ENCODE data around the gene ITGB5.
"Not testable (repeated sequence)": the region's sequence is repeated elsewhere in the genome, so short reads cannot be mapped to it uniquely, and the experiment has no call there.

The ITGB5 gene

DNA sequence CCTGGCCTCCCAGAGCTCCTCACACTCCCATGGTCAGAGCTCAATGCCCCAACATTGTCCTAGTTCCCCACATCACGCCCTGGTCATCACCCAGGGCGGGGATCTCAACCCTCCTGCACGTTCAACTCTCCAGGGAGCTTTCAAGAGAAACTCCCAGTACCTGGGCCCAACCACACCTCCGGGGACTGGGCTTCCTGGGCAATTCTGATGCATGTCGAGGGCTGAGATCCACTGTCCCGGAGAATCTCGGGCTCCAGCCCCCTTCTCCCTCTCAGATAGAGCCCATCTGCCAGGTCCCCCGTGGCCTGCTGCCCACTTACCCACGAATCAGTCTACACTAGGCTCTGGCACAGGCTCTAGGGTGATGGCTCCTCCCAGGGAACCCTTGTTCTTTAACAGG lies 117.7 kb downstream of the ITGB5 start:
- DNase-seq (ENCODE audit: low read depth) = no peak

DNA sequence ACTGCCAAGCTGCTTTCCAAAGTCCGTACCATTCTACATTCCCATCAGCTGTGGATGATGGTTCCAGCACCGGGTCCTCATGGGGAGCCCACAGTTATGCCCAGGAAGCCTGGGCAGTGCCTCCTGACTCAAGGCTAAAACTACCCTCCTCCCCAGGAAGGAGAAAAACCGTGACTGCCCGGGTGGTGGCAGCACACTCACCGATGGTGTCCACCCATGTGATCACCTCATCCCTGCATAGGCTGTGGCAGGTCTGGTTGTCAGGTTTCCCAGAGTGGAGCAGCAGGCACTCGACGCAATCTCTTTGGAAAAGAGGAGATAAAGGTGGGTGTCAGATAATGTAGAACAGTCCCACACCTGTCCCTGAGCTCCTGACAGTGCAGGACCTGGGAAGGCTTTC lies 118.4 kb downstream of the ITGB5 start:
- no peak for DNase-seq (ENCODE audit: low read depth)

DNA sequence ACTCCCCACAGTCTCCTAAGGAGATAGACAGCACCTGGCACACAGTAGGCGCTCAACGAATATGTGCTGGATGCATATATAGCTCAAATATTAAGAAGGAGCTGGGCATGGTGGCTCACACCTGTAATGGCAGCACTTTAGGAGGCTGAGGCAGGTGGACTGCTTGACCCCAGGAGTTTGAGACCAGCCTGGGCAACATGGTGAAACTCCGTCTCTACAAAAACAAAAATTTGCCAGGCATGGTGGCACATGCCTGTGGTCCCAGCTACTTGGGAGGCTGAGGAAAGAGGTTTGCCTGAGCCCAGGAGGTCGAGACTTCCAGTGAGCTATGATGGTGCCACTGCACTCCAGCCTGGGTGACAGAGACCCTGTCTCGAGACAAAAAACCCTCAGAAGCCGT lies 119.5 kb downstream of the ITGB5 start:
- DNase-seq (ENCODE audit: low read depth) = no peak

DNA sequence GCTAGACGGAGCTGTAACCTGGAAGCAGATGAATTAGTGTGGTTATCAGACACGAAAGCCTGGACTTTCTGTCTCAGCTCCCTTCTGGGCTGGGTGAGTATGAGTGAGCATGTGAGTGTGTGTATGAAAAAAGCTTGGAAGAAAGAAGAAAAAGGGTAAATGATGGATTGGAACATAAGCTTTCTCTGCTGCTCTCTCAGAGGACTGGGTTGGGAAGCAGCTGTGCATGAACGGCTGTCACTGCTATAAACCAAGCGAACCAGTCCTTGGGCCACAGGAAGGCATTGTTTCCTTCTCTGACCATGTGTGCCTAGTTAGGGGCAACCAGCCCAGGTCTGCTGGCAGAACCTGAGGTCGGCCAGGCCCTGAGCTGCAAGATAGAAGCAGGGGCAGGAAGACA lies 119.9 kb downstream of the ITGB5 start:
- DNase-seq (ENCODE audit: low read depth) = no peak

DNA sequence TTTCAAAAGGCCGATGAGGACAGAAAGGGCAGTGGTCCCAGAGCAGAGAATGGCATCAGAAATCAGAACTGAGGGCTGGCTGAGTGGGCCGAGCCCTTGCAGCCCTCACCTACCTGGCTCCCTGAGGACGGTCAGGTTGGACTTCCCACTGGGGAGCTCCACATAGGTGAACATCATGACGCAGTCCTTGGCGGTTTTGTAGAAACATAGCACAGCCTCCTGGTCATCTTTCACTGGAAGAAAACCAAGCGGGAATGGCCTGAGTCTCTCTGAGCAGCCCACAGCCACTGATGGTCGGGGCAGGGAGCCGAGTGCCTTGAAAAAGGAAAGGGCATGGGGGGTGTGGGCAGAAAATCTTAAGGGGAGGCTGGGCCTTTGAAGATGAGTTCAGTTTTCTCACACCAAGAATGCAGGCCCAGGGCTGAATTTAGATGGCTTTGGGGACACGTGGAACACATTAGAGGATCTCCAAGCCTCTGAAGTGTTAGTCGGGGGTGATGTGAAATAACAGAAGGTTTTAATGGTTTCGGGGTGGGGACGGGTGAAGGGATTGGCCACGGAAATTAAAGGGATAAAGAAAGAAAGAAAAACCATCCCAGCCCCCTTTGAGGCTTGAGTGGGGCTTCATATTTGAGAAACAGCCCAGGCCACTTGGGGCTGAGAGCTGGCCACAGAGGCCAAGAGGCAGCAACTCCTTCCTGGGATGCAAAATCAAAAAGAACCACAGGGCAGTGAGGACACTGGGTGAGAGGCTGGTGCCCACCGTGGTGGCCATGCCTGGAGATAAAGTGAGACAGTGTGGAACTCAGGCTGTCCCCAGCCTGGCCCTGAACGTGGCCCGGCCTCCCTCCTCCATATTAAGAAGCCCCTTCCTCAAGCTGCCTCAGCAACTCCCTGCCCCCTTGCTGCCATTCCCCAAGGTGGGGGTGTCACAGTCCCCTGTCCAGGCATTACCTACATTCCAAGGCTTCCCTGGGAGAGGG lies 120.8 kb downstream of the ITGB5 start:
- no peak for DNase-seq (ENCODE audit: low read depth)

DNA sequence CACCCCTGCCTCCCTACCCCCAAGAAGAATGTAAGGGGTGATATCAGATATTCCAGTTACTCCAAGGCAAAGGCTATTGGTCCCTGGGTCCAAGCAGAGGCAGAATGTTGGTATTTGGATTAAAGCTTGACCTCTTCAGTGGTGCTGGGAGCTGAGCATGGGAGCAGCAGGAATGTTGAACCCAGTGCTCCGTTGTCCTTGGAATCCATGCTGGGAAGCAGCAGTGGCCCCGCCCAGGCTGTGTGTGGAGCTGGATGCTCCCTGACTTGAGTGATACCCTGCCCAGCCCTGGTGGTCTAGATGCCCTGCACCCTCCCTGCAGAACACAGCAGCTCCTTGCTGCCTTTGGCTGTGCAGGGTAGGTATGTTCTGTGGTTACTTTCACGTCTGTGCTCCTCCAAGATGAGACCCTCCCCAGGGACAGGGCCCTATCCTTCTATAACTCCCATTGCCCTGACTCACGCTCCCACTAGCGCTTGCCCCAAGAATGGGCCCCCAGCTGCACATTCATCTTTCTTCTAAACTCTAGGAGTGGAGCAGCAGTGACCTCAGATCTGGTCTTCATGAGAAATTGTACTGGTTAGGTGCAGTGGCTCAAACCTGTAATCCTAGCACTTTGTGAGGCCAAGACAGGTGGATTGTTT lies 121.8 kb downstream of the ITGB5 start:
- DNase-seq (ENCODE audit: low read depth) = no peak

DNA sequence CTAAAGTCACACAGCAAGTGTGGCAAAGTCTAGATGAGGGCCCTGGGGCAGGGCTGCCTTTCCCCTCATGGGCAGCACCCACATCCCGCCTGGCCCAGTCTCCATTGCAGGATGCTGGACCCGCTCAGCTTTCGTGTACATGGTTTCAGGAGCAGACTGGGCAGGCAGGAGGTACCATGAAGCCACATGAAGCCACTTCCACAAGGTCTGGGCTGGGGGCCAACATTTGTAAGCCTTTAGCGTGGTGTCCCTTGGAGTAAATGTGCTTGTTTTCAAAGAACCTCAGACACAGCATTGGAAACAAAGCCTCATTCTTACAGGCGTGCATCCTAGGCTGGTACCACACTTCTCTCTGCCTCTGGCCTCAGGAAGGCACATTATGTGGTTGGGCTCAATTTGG lies 122.4 kb downstream of the ITGB5 start:
- no peak for DNase-seq (ENCODE audit: low read depth)

DNA sequence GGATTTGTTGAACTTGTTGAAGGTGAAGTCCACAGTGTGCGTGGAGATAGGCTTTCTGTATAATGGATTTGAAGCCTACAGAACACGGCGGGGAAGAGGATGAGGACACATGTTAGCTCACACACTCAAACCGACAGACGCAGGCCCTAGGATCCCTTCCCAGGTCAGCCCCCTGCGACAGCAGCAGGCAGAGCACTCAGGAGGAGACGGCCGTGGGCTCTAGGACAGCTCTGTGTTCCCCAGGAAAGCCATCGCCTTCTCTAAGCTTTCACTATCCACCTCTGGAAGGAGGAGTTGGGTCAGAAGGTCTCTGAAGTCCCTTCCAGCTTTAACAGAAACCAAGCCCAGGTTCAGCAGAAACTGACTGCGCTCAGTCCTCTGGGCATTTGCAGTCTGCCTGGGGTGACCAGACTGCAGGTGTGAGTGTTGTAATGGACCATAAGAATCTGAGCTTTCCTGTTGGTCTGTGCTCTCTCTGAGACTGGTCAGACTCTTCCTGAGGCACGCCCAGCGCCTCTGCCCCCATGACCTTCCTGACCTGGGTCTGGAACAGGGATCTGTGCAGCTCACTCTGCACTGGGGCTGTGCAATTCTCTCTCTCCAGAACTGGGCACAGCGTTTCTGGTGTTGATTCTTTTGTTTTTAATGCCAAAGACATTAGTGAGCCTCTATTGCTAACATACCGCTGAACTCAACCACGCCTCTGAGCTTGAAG lies 123.4 kb downstream of the ITGB5 start:
- no peak for DNase-seq (ENCODE audit: low read depth)

DNA sequence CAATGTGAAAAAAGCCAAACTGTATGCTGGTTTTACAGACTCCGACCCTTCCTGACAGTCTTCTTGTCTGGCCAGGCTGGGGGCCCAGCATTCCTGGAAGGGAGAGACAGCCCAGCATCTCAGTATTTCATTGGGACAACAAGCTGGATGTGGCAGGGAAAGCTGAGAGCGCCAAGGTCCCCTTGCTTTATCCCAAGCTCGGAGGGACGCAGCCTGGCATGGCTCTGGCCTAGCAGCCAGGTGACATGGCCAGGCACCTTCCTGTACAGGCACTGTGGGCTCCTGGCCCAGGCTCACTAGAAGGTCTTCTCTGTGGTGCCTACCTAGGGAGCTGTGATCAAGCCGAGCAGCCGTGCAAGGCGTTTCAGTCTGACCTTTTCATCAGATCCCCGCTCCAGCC lies 124.0 kb downstream of the ITGB5 start:
- no peak for DNase-seq (ENCODE audit: low read depth)

DNA sequence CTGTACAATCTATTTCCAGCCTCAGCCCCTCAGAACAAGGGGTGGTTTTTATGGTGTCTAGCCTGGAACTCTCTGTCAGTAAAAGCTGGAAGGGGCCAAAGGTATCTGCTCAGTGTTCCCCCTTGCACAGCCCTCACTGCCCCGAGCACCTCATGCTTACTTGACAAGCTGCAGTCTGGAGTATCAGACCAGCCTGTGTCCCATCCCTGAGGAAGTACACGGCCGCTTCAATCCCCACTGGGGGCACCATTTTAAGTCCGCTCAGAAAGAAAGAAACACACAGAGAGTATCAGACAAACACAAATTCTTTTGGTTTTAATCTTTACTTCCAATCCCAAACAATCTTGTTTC lies 124.5 kb downstream of the ITGB5 start:
- no peak for DNase-seq (ENCODE audit: low read depth)

DNA sequence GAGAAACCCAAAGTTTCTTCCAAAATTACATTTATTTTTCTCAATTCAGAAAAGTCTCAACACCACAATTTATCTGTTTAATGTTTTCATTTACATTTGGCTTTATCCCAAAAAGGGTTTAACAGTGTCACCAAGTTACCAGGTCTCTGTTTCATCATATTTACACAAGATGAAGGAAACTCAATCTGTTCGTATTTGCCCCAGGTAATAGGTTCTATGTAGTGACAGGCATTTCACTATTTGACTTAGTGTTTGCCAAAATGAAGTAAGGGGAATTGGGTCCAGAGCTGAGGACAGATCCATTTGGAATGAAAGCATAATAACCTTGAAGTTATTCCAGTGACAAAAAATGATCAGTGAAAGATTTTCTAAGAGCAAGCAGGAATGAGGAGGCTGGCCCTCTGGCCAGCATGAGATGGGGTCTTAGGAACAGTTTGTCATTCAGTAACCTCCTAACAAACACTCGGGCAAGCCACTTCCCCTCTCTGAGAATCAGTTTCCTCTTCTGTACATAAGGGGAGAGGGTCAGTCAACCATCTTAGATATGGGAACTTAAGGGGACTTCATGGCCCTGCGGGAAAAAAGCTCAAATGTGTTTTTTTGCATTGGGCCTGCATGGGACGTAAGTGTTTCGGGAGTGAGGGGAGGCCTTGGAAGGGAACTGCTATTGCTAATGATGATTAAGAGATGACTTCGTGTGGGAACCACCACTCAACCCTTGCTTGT lies 125.1 kb downstream of the ITGB5 start:
- no peak for DNase-seq (ENCODE audit: low read depth)

DNA sequence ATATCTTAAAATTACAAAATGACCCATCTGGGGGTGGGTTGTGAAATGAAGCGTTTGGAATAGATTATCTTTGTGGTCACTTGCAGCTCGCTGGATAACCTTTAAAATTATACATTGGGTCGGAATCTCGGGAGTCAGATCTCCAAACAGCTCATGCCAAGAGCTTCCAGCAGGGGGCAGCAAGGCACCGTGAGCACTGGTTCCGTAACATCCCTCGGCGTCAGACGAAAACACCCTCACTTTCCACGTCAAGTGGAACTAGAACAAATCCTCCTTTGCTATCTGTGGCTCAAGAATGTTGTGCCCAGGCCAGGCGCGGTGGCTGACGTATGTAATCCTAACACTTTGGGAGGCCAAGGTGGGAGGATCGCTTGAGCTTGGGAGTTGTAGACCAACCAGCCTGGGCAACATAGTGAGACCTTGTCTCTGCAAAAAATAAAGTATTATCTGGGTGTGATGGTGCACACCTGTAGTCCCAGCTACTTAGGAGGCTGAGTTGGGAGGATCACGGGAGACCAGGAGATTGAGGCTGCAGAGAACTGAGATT lies 125.8 kb downstream of the ITGB5 start:
- peak; percentile 69 for DNase-seq (ENCODE audit: low read depth)

DNA sequence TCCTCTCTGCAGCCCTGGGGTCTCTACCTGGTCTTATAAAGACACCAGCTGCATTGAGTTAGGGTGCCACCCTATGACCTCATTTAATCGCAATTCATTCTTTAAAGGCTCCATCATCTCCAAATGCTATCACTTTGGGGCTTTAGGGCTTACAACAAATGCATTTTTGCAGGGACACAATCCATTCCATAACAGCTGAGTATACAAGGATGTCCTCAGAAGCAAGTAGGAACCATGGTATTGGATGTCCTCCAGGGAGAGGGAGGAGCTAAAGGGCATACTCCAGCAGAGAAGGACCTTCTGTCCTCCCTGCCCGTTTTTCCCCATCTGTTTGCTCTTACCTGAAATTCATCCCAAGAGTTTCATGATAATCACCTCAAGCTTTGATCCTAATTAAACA lies 126.6 kb downstream of the ITGB5 start:
- peak; percentile 52 for DNase-seq (ENCODE audit: low read depth)

DNA sequence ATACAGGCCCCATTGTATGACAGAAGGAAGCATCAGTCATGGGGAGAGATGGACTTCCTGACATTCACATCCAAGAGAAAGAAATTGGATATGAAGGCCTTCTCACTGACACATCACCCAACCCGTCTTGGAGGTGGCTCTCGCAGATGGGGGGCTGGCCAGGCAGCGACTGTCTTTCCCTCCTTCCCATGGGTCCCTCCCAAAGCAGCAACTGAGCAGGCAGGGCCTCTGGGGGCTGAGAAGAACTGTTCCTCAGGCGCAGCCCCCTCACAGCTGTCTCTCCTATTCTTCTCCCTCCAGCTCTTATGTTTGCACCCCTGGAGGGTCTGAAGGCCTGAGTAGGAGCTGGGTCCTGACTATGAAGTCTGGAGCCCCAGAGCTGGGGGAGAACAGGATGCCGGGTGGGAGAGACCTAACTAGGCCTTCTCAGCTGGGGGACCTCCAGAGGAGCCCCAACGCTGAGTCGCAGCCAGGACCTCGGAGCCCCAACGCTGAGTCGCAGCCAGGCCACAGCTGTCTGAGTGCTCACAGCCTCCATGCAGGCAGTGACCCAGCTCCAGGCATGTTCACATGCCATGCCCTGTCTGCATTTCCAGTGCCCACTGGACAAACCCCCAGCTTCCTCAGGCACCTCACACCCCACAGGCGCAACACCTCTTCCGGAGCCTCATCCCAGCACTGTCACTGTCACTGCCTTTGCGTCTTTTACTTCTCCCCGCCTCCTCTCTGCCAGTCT lies 127.3 kb downstream of the ITGB5 start:
- DNase-seq (ENCODE audit: low read depth) = no peak

DNA sequence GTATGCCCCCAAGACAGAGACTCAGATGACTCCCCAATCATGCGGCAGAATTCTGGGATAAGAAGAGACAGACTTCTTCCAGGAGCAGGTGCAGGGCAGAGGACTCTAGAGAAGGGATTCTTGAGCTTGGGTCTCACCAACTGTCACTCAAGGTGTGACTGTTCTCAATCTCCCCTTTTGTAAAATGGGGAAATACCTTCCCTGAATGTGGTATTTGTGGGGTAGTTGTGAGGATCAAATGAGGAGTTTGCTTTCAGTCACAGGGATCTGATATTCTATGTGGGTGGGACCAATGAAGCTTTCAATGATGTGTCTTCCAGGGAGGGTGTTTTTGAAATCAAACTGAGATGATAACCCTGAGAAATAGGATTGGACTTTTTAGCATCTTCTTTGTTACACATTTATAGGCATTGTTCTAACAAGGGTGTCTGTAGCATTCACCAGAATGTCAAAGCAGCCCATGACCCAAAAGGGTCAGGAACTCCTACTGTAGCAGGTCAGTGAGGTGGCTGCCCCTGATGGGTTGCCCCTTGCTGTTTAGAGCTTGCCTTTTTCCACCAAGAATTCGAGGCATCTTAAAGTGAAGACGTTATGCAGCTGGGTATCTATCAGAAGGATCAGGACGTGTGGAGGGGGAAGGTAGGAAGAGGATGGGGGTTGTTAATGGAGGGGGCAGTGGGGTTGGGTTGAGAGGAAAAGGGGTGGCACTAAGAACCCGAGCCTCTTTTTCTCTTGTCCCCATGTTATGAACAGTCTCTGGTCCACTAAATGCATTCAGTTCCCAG lies 128.1 kb downstream of the ITGB5 start:
- DNase-seq (ENCODE audit: low read depth) = no peak

DNA sequence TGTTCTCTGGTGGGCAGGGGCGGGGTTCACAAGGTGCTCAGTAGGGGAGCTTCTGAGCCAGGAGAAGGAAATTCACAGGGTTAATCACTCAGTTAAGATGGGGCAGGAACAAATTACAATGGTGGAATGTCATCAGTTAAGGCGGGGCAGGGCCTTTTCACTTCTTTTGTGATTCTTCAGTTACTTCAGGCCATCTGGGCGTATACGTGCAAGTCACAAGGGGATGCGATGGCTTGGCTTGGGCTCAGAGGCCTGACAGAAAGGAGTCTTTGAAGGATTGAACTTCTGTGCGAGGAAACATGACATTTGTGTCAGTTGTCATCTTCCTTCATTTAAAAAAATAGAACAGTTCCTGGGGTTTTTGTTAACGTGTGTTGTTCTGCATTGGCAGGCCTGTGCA lies 129.2 kb downstream of the ITGB5 start:
- not testable (repeated sequence) for DNase-seq (ENCODE audit: low read depth)

DNA sequence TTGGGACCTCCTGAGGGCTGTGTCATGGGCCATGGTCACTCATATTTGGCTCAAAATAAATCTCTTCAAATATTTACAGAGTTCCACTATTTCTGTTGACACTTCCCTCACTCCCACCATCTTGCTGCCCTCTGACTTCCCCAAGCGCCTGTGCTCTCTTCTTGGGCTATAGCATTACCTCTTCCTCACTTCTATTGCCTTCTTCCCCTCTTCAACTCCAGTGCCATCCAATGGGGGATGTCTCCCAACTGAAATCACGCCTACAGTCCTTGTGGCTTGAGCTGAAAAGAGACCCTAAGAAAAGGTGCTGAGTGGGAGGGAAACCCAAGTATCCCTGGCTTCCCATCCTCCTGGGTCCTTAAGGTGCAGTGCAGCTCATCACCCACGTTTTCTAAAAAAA lies 135.1 kb downstream of the ITGB5 start:
- no peak for DNase-seq (ENCODE audit: low read depth)

DNA sequence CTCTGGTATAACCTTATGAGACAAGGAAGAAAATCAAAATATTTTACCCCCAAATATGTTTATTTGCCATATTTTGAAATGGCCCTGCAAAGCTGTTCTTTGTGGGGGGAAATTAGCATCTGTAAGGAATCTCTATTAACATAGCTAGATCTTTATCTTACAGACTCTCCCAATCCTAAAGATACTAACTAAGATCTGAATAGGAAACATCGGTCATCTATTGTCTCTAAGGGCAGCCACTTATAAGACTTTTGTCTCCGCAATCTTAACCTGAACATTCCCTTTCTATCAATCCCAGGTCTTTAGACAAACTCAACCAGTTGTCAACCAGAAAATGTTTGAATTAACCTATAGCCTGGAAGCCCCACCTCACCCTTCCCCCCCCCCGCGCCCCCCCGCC lies 135.7 kb downstream of the ITGB5 start:
- DNase-seq (ENCODE audit: low read depth) = no peak

DNA sequence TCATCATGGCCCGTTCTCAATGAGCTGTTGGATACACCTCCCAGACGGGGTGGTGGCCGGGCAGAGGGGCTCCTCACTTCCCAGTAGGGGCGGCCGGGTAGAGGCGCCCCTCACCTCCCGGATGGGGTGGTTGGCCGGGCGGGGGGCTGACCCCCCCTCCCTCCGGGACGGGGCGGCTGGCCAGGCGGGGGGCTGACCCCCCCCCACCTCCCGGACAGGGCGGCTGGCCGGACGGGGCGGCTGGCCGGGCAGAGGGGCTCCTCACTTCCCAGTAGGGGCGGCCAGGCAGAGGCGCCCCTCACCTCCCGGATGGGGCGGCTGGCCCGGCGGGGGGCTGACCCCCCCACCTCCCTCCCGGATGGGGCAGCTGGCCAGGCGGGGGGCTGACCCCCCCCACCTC lies 137.3 kb downstream of the ITGB5 start:
- DNase-seq (ENCODE audit: low read depth) = not testable (repeated sequence)

DNA sequence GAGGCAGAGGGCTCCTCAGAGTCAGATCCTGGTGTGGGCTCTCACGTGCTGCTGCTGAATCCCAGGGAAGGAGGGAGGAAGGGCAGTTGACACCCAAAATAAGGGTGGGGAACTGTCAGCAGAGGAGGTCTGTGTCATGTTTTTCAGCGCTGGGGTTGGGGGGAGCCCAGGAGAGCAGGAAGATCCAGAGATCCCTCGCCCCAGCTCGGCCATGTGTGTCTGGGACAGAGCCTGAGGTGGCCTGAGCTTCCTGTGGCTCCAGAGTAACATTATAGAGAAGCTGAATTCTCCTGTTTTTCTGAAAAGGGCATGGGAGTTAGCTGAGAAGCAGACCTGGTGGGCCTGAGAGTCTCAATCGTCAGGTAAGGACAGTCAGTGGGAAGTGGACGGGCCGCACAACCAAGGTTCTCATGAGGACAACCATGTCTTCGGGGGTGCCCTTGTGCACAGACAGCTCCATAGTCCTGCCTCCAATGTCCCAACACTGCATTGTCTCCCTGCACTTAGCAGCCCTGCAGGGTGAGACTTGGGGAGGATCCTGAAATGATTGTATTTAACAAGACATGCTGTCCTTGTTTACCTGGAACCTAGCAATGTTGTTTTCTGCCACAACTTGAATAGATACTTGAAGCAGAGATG lies 138.5 kb downstream of the ITGB5 start:
- DNase-seq (ENCODE audit: low read depth) = no peak

Measured in GM04504 (cell line).